Endothelial cell of umbilical vein (primary cell): ENCODE measurements around the gene SH3TC2. TPM values are rescaled to one million over a fixed set of nuclear protein-coding genes. Genes with fewer than 3 reads are reported as not detected.

ENCODE experiments used
- BruUV-seq: library from RNA; stranded (reverse); fragments of 400-500 nt; replicated peaks from 2 replicates; lab custom pipeline; 2021; lab: Mats Ljungman, UMichigan
- CTCF ChIA-PET: fragments of 300-600, 350-600 bp; sonication (Branson Sonifier 250); formaldehyde crosslinking; loops from one replicate; lab custom pipeline; 2021; ENCODE audit warnings: antibody characterized with exemption, inconsistent platforms; lab: Charles Lee
- POLR2A ChIA-PET: fragments of 300-600, 350-600 bp; sonication (Branson Sonifier 250); formaldehyde crosslinking; loops from one replicate; lab custom pipeline; 2021; ENCODE audit warnings: antibody characterized with exemption, inconsistent platforms; lab: Charles Lee
- DNase-seq: peaks from one replicate; pipeline ENCODE4 v3.0.0-alpha.2; 2011; ENCODE audit warnings: low read depth, low spot score
- FAIRE-seq: peaks from 2 replicates; lab custom pipeline; 2011; peaks lifted over from hg19 to GRCh38; lab: Jason Lieb, UNC
- H2AFZ ChIP-seq: 2 replicates; pipeline ENCODE4 v1.6.0; 2012; ENCODE audit warnings: low read depth, low read length, control low read depth, inconsistent platforms
- H3K27ac ChIP-seq: 2 replicates; pipeline ENCODE4 v1.5.1; 2011; ENCODE audit warnings: low read depth, mild to moderate bottlenecking, control low read depth, low read length, moderate library complexity; ENCODE audit not compliant: insufficient read depth
- H3K27me3 ChIP-seq, 2 experiments: 2 replicates each; pipeline versions ENCODE4 v1.6.0 to v1.6.1; 2011; ENCODE audit warnings: low read length in 2 of 2, mixed read lengths in 1 of 2; ENCODE audit not compliant: control insufficient read depth in 2 of 2, insufficient read depth in 2 of 2
- H3K36me3 ChIP-seq, 2 experiments: 2 replicates in 1 of 2; 3 replicates in 1 of 2; pipeline ENCODE4 v1.5.1; 2011; ENCODE audit warnings: low read length in 2 of 2, mild to moderate bottlenecking in 1 of 2, moderate library complexity in 1 of 2; ENCODE audit not compliant: control insufficient read depth in 2 of 2, insufficient read depth in 2 of 2; ENCODE audit errors: extremely low read depth in 1 of 2
- H3K4me1 ChIP-seq: 3 replicates; pipeline ENCODE4 v1.5.1; 2011; ENCODE audit warnings: mild to moderate bottlenecking, low read length; ENCODE audit not compliant: control insufficient read depth, insufficient read depth; ENCODE audit errors: extremely low read depth
- H3K4me2 ChIP-seq: 2 replicates; pipeline ENCODE4 v1.6.1; 2011; ENCODE audit warnings: low read length, control low read depth, mixed read lengths; ENCODE audit not compliant: insufficient read depth
- H3K4me3 ChIP-seq, 3 experiments: fragments of 200-600 bp in 1 of 3; sonication (generic), shearing (Covaris generic) in 1 of 3; replicated peaks in 1 of 3; 2 replicates each; pipeline ENCODE4 v1.5.1; 2011 to 2016; ENCODE audit warnings: control low read depth in 3 of 3, low read length in 3 of 3, mild to moderate bottlenecking in 2 of 3, inconsistent platforms in 1 of 3, low read depth in 1 of 3, moderate library complexity in 1 of 3; ENCODE audit not compliant: insufficient read depth in 1 of 3
- H3K79me2 ChIP-seq: 2 replicates; pipeline ENCODE4 v1.6.0; 2012; ENCODE audit warnings: low read length, inconsistent platforms; ENCODE audit not compliant: control insufficient read depth, insufficient read depth
- H3K9ac ChIP-seq: replicated peaks from 2 replicates; pipeline ENCODE3; 2011; ENCODE audit warnings: low read length, control low read depth; ENCODE audit not compliant: insufficient read depth; ENCODE audit errors: extremely low read depth
- H3K9me1 ChIP-seq: replicated peaks from 3 replicates; pipeline ENCODE4 v1.6.0; 2011; ENCODE audit warnings: mild to moderate bottlenecking, low read length; ENCODE audit not compliant: control insufficient read depth, insufficient read depth; ENCODE audit errors: extremely low read depth
- H3K9me3 ChIP-seq: replicated peaks from 2 replicates; pipeline ENCODE4 v1.5.1; 2012; ENCODE audit warnings: low read length, inconsistent platforms; ENCODE audit not compliant: control insufficient read depth, insufficient read depth
- H4K20me1 ChIP-seq: replicated peaks from 2 replicates; pipeline ENCODE3; 2011; ENCODE audit warnings: mild to moderate bottlenecking, low read length; ENCODE audit not compliant: control insufficient read depth, insufficient read depth; ENCODE audit errors: extremely low read depth
- EZH2 ChIP-seq: IDR thresholded peaks from 2 replicates; pipeline ENCODE4 v1.6.1; 2012; ENCODE audit warnings: borderline replicate concordance, low read depth, mild to moderate bottlenecking, moderate library complexity, low read length, inconsistent platforms; ENCODE audit not compliant: severe bottlenecking
- FOS ChIP-seq: IDR thresholded peaks from 2 replicates; pipeline ENCODE4 v1.6.1; 2011; ENCODE audit warnings: mild to moderate bottlenecking, low read length, moderate library complexity, borderline replicate concordance; ENCODE audit not compliant: insufficient read depth
- GATA2 ChIP-seq: IDR thresholded peaks from 2 replicates; pipeline ENCODE4 v1.7.0; 2011; ENCODE audit warnings: low read depth, mild to moderate bottlenecking, moderate library complexity, mixed read lengths, low read length; ENCODE audit not compliant: insufficient read length, insufficient read depth
- JUN ChIP-seq: IDR thresholded peaks from 2 replicates; pipeline ENCODE4 v1.6.1; 2011; ENCODE audit warnings: borderline replicate concordance, low read depth; ENCODE audit not compliant: insufficient read length, insufficient read depth
- MYC ChIP-seq: IDR thresholded peaks from one replicate; pipeline ENCODE4 v1.6.1; 2011; ENCODE audit warnings: mild to moderate bottlenecking, low read depth, low read length
- POLR2A ChIP-seq: IDR thresholded peaks from 2 replicates; pipeline ENCODE4 v1.6.1; 2012; ENCODE audit warnings: low read depth, mild to moderate bottlenecking, control low read depth, low read length
- POLR2AphosphoS5 ChIP-seq: IDR thresholded peaks from 2 replicates; pipeline ENCODE4 v1.6.1; 2012; ENCODE audit warnings: low read depth, mild to moderate bottlenecking, control low read depth, low read length, moderate library complexity; ENCODE audit not compliant: insufficient read depth
- dilution Hi-C: fragments of 300-500 bp; cut with MboI; formaldehyde crosslinking; loops from one replicate; pipeline ENCODE4 v1.15.0; 2019; ENCODE audit warnings: low sequenced_read_pairs; ENCODE audit not compliant: extremely low pct_ligation_motif_present
- intact Hi-C: fragments of 100-400 bp; cut with micrococcal nuclease; formaldehyde crosslinking; loops from one replicate; pipeline ENCODE4 v1.10.0; 2022
- polyA plus RNA-seq, 4 experiments: library from polyadenylated mRNA; depleted of rRNA in 3 of 4; stranded (reverse) in 3 of 4; unstranded in 1 of 4; fragments of >200 nt; gene quantifications; 2 replicates each; pipeline versions ENCODE4 v1.2.1 to v1.2.3, GENCODE V29; 2011 to 2012; ENCODE audit warnings: missing spikeins in 1 of 4
- total RNA-seq: library from RNA; stranded (reverse); gene quantifications from 2 replicates; pipeline ENCODE4 v1.2.3, GENCODE V29; 2021
- TF ChIP-seq, protein P1 (sequence below): IDR thresholded peaks from 2 replicates; pipeline ENCODE4 v1.6.1; 2011; ENCODE audit not compliant: insufficient read depth, insufficient read length
- TF ChIP-seq, protein P2 (sequence below), 2 donors: IDR thresholded peaks; 1 replicate in 1 of 2; 2 replicates in 1 of 2; pipeline ENCODE4 v1.5.1; 2011; ENCODE audit warnings: low read length in 2 of 2, mild to moderate bottlenecking in 2 of 2, moderate library complexity in 2 of 2, control low read depth in 1 of 2, inconsistent platforms in 1 of 2, low read depth in 1 of 2; ENCODE audit not compliant: insufficient read depth in 1 of 2; ENCODE audit errors: extremely low read depth in 1 of 2

Gene SH3TC2
- total and polyA plus RNA-seq, 2 donors (not counting 3 experiments of a cell fraction or from before 2014, with no cell fraction given), result 0.91 to 4.3 TPM

DNA sequence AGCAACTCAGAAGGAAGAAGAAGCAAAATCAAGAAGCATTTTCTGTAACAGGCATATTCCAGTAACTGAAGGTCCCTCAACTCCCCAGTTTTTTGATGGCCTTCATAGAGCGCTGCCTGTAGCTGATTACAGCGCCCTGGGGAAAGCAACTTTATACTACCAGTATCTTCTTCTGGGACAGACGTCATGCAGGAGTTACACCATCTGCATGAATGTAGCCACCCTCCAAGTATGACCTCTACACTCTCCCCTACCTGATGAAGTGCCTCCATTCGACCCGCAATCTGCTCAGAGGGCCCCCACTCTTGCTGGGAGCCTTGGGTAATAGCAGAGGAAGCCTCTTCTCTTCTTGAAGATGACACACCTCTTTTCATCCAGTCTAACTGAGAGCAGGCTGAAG, 21.0 kb upstream of the SH3TC2 start:
- Histone ChIP-seq H3K9ac (no peak overlapping the region), H3K36me3 (no peaks in the 10 kb centered on the region), H3K79me2 (no peaks in the 10 kb centered on the region), H4K20me1 (no peaks in the 10 kb centered on the region), H3K27ac (no peak overlapping the region), H3K9me1 (no peaks in the 10 kb centered on the region), H3K4me1 (no peaks in the 10 kb centered on the region), H3K4me2 (no peak overlapping the region), H3K9me3 (no peaks in the 10 kb centered on the region), H2AFZ (no peak overlapping the region), H3K27me3 (no peaks in the 10 kb centered on the region), H3K4me3 (no peak overlapping the region)
- BruUV-seq, result no TSS peak
- POLR2A ChIA-PET, result no interaction called here
- FAIRE-seq (no peak), DNase-seq (no peak)
- CTCF ChIA-PET, result interaction anchor here (1.0 kb wide), 1 partner anchor 31 kb away, joined by 4 read pairs; no protein-coding TSS in a partner anchor
- dilution Hi-C loops (no loop called here), intact Hi-C loops (no loop called here)
- TF ChIP-seq, protein P1, sequence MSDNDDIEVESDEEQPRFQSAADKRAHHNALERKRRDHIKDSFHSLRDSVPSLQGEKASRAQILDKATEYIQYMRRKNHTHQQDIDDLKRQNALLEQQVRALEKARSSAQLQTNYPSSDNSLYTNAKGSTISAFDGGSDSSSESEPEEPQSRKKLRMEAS, result no peak
- TF ChIP-seq GATA2, result no peak
- TF ChIP-seq FOS, result no peak
- TF ChIP-seq JUN, result no peak
- TF ChIP-seq POLR2AphosphoS5, result no peak
- TF ChIP-seq EZH2, result no peak
- TF ChIP-seq, protein P2, sequence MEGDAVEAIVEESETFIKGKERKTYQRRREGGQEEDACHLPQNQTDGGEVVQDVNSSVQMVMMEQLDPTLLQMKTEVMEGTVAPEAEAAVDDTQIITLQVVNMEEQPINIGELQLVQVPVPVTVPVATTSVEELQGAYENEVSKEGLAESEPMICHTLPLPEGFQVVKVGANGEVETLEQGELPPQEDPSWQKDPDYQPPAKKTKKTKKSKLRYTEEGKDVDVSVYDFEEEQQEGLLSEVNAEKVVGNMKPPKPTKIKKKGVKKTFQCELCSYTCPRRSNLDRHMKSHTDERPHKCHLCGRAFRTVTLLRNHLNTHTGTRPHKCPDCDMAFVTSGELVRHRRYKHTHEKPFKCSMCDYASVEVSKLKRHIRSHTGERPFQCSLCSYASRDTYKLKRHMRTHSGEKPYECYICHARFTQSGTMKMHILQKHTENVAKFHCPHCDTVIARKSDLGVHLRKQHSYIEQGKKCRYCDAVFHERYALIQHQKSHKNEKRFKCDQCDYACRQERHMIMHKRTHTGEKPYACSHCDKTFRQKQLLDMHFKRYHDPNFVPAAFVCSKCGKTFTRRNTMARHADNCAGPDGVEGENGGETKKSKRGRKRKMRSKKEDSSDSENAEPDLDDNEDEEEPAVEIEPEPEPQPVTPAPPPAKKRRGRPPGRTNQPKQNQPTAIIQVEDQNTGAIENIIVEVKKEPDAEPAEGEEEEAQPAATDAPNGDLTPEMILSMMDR (IDR thresholded peaks at IDR 0.05; ENCODE audit: extremely low read depth in 1 of 2, insufficient read depth in 1 of 2, low read depth in 1 of 2, low read length in 2 of 2), result no peak
- TF ChIP-seq POLR2A, result no peak
- TF ChIP-seq MYC, result no peak
